Esophagus (tissue), 2 donors: ENCODE results near the gene TSHZ1. TPM values are rescaled to one million over a fixed set of nuclear protein-coding genes. Genes with fewer than 3 reads are reported as not detected.
"Not testable (repeated sequence)": the region's sequence is repeated elsewhere in the genome, so short reads cannot be mapped to it uniquely, and the experiment has no call there.

Source experiments
- H3K27ac ChIP-seq, 2 donors: one replicate each; pipeline ENCODE4 v1.5.1; 2013; ENCODE audit warnings: low read depth in 2 of 2, mild to moderate bottlenecking in 2 of 2, inconsistent platforms in 1 of 2, low read length in 1 of 2, moderate library complexity in 1 of 2
- H3K27me3 ChIP-seq, 2 donors: one replicate each; pipeline ENCODE4 v1.6.1; 2013; ENCODE audit warnings: low read length in 2 of 2, control low read depth in 1 of 2, mild to moderate bottlenecking in 1 of 2; ENCODE audit not compliant: insufficient read depth in 2 of 2, control insufficient read depth in 1 of 2
- H3K36me3 ChIP-seq, 2 donors: one replicate each; pipeline ENCODE4 v1.6.1; 2013; ENCODE audit warnings: low read length in 1 of 2; ENCODE audit not compliant: control insufficient read depth in 2 of 2, insufficient read depth in 2 of 2
- H3K4me1 ChIP-seq, 2 donors: one replicate each; pipeline ENCODE4 v1.6.1; 2013; ENCODE audit warnings: low read length in 1 of 2; ENCODE audit not compliant: control insufficient read depth in 2 of 2, insufficient read depth in 2 of 2
- H3K4me3 ChIP-seq, 2 donors: one replicate each; pipeline ENCODE4 v1.5.1; 2013; ENCODE audit warnings: low read length in 2 of 2, mild to moderate bottlenecking in 2 of 2, low read depth in 1 of 2, moderate library complexity in 1 of 2
- H3K9me3 ChIP-seq, 2 donors: one replicate each; pipeline ENCODE4 v1.6.1; 2013; ENCODE audit warnings: mild to moderate bottlenecking in 2 of 2, low read depth in 1 of 2, low read length in 1 of 2, moderate library complexity in 1 of 2; ENCODE audit not compliant: control insufficient read depth in 2 of 2, insufficient read depth in 1 of 2
- WGBS, 2 donors: extraction: QIAGEN DNeasy Blood & Tissue Kit; methylation state at CpG; one replicate each; pipeline ENCODE4 v1.1.7; 2013; 5-methylcytosine and 5-hydroxymethylcytosine counted together
- polyA plus RNA-seq, 2 donors: library from polyadenylated mRNA; stranded (reverse); fragments of 200-250 nt; gene quantifications; one replicate each; pipeline ENCODE4 v1.2.3, GENCODE V29; 2013
- donor health status: healthy with polysubstance abuse.
- donor health status: Bipolar disorder and iron deficiency.

TSHZ1 gene
- polyA plus RNA-seq, 2 donors: 4.7 to 6.7 TPM

- H3K4me3 ChIP-seq: no peak overlapping the region
- 89% methylated on average over 9 of the region's 9 CpGs for WGBS, 2 donors
- no peaks in the 10 kb centered on the region for H3K36me3 ChIP-seq
- no peaks in the 10 kb centered on the region for H3K27me3 ChIP-seq
- peaks cover 0 to 5% of the 10 kb centered on the region in 2 donors for H3K9me3 ChIP-seq
- H3K27ac ChIP-seq: no peak overlapping the region
- H3K4me1 ChIP-seq: no peaks in the 10 kb centered on the region
These were observed 109.3 kb downstream of the TSHZ1 start for GRCh38 chr18:75319905-75320304.

DNA sequence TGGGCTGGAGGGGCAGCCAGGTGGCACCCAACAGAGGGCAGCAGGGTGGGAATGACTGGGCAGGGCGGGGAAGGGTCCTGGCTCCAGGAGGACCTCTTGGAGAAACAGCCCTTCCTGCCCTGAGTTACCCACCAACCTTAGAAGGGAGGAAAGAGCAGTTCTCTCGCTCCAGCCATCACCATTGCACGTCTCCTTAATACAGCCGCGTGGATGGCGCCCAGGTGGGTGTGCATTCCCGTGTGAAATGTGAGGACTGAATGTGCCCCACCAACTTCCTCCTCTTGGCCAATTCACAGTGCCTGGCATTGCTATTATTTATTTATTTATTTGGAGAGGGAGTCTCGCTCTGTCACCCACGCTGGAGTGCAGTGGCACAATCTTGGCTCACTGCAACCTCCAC lies 109.9 kb downstream of the TSHZ1 start:
- H3K36me3 ChIP-seq: no peaks in the 10 kb centered on the region
- H3K27me3 ChIP-seq: no peaks in the 10 kb centered on the region
- H3K4me3 ChIP-seq: no peak overlapping the region
- no peak overlapping the region for H3K27ac ChIP-seq
- 90 to 94% methylated on average over 9 of the region's 9 CpGs for WGBS, 2 donors
- H3K4me1 ChIP-seq: no peaks in the 10 kb centered on the region
- H3K9me3 ChIP-seq: peaks cover 0 to 5% of the 10 kb centered on the region in 2 donors

DNA sequence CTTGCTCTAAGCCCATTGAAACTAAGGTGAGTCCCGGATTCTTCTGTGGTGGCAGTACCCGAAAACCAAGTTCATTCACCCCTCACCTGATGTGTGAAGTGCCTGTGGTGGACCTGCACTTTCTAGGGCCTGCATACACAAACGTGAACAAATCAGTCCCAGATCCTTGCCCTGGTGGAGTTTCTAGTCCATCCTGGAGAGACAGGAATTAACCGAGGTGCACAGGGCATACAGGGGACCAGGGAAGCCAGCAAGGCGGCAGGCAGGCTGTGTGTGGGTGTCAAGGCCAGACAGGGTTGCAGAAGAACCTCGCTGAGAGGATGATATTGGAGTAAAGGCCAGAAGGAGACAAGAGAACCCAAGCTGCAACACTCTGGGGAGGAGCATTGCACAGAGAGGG lies 110.8 kb downstream of the TSHZ1 start:
- no peaks in the 10 kb centered on the region for H3K4me1 ChIP-seq
- H3K9me3 ChIP-seq: peaks cover 0 to 5% of the 10 kb centered on the region in 2 donors
- H3K36me3 ChIP-seq: no peaks in the 10 kb centered on the region
- no peaks in the 10 kb centered on the region for H3K27me3 ChIP-seq
- no peak overlapping the region for H3K4me3 ChIP-seq
- 91 to 95% methylated on average over 6 of the region's 6 CpGs for WGBS, 2 donors
- H3K27ac ChIP-seq: no peak overlapping the region

GRCh38 chr18:75322206-75322605 lies 111.6 kb downstream of the TSHZ1 start:
- Histone ChIP-seq H3K27ac (no peak overlapping the region), H3K4me1 (no peaks in the 10 kb centered on the region), H3K9me3 (no peaks in the 10 kb centered on the region), H3K27me3 (no peaks in the 10 kb centered on the region), H3K4me3 (no peak overlapping the region), H3K36me3 (no peaks in the 10 kb centered on the region)
- WGBS, 2 donors: 94 to 96% methylated on average over 11 of the region's 11 CpGs

- H3K36me3 ChIP-seq: no peaks in the 10 kb centered on the region
- H3K4me1 ChIP-seq: no peaks in the 10 kb centered on the region
- no peak overlapping the region for H3K4me3 ChIP-seq
- no peak overlapping the region for H3K27ac ChIP-seq
- WGBS, 2 donors: 62 to 63% methylated on average over 8 of the region's 8 CpGs
- H3K27me3 ChIP-seq: no peaks in the 10 kb centered on the region
- no peaks in the 10 kb centered on the region for H3K9me3 ChIP-seq
These were observed 113.4 kb downstream of the TSHZ1 start for GRCh38 chr18:75323821-75324585.

- Histone ChIP-seq H3K36me3 (no peaks in the 10 kb centered on the region), H3K9me3 (no peaks in the 10 kb centered on the region), H3K27ac (no peak overlapping the region), H3K4me1 (no peaks in the 10 kb centered on the region), H3K4me3 (no peak overlapping the region), H3K27me3 (no peaks in the 10 kb centered on the region)
- 79 to 82% methylated on average over 2 of the region's 2 CpGs for WGBS, 2 donors
These were observed 114.2 kb downstream of the TSHZ1 start for GRCh38 chr18:75324686-75325257.

- not testable (repeated sequence) for H3K4me1 ChIP-seq, H3K36me3 ChIP-seq, H3K9me3 ChIP-seq, H3K27ac ChIP-seq, H3K27me3 ChIP-seq, H3K4me3 ChIP-seq
- WGBS, 2 donors: 89 to 96% methylated on average over 2 of the region's 2 CpGs
These were observed 119.2 kb downstream of the TSHZ1 start for GRCh38 chr18:75329753-75330152.

DNA sequence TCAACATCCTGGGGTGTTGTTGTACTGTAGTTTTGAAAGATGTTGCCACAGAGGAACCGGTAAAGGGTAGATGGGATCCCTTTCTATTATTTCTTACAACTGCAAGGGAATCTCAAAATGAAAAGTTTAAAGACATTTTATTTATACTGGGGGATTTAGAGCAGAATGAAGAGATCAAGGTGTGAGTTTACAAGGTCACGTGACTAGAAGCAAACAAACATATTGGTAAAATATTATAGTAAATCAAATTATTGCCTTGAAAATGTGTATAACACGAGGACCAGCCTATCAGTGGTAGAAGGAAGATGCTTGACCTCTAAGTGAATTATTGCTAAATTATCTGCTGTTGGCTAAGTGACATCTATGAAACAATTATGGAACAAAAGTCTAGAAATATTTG lies 119.7 kb downstream of the TSHZ1 start:
- WGBS, 2 donors: 85 to 90% methylated on average over 3 of the region's 3 CpGs

DNA sequence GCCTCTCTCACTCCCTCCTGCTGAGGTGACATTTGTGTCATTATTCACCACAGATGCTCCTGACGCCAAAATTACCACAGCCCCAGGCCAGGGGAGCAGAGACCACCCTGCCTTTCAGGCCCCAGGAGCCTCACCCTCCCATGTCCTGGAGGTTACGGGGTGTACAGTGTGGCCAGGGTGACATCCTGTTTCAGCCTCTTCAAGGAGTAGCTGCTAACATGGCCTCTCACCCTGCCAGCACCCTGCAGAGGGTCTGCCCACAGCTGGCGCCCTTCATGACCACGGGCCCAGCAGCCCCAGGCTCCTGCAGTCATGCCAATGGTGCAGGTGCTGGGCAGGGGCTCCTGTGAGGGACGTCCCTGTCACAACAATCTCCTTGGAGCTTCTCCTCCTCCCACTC lies 124.3 kb downstream of the TSHZ1 start:
- WGBS, 2 donors: 79 to 81% methylated on average over 5 of the region's 5 CpGs
- H3K9me3 ChIP-seq: no peaks in the 10 kb centered on the region

More for the DNA sequence above, 119.7 kb downstream of the TSHZ1 start:
- H3K36me3 ChIP-seq: no peaks in the 10 kb centered on the region
- H3K4me1 ChIP-seq: no peaks in the 10 kb centered on the region
- H3K27me3 ChIP-seq: no peaks in the 10 kb centered on the region
- no peaks in the 10 kb centered on the region for H3K9me3 ChIP-seq
- no peak overlapping the region for H3K27ac ChIP-seq
- H3K4me3 ChIP-seq: no peak overlapping the region

DNA sequence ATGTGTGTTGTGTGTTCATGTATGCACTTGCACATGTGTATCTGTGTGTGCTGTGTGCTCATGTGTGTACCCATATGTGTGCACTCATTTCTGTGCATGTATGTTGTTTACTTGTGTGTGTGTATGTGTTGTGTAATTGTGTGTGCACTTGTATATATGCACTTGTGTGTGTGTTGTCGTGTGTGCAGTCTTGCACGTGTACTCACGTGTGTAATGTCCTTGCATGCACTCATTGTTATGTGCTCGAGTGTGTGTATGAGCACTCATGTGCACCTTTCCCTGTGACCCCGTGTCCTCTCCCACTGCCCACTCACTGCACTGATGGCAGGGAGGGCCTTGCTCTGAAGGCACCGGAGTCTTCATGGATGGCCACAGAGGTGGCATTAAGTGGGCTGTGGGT lies 124.9 kb downstream of the TSHZ1 start:
- WGBS, 2 donors: 90 to 95% methylated on average over 6 of the region's 6 CpGs
- H3K9me3 ChIP-seq: no peaks in the 10 kb centered on the region

More for the DNA sequence above, 124.3 kb downstream of the TSHZ1 start:
- Histone ChIP-seq H3K4me1 (no peaks in the 10 kb centered on the region), H3K27ac (no peak overlapping the region), H3K36me3 (no peaks in the 10 kb centered on the region), H3K4me3 (no peak overlapping the region), H3K27me3 (no peaks in the 10 kb centered on the region)

More for the DNA sequence above, 124.9 kb downstream of the TSHZ1 start:
- no peaks in the 10 kb centered on the region for H3K4me1 ChIP-seq
- H3K27me3 ChIP-seq: no peaks in the 10 kb centered on the region
- H3K4me3 ChIP-seq: no peak overlapping the region
- no peak overlapping the region for H3K27ac ChIP-seq
- H3K36me3 ChIP-seq: no peaks in the 10 kb centered on the region
